Measurements from ENCODE around the gene SMS.

- TF ChIP-seq EZH2phosphoT487 (conservative IDR thresholded peaks at IDR 0.05; ENCODE audit: low read length) (no peak), CTCF (IDR thresholded peaks at IDR 0.05; ENCODE audit: insufficient read depth, low read length, poor library complexity, severe bottlenecking) (no peak)
Measured at GRCh38 chrX:21934414-21934813, 6.1 kb upstream of the SMS start.
